Measurements from ENCODE around the gene XRCC5. TPM values are rescaled to one million over a fixed set of nuclear protein-coding genes. Genes with fewer than 3 reads are reported as not detected.
A peak's percentile ranks its signal among the peaks of the same experiment; 100 is the strongest.

Gene XRCC5
- total RNA-seq, 1 experiment from 2014 or later = 198 TPM

DNA sequence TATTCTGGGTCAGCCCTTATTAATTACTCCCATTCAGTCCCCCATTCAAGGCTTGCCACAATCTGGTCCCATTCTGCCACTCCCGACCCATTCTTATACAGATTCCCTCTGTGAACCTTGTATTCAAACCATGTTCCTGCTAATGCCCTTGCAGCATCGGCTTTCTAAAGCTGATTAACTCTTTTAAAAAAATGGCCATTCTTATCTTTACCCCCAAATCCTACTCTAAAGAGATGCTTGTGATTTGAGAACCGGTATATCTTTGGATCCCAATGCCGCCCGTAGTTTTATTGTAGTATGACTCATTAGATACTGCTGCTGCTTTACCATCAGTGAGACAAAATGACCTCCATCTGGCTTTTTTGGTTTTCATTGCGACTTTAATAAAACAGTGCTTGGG, 72.2 kb downstream of the XRCC5 start:
- intact Hi-C loops (cut with micrococcal nuclease) = no loop called here
- BruUV-seq (replicated peaks) = no TSS peak
- TF ChIP-seq, protein P1, sequence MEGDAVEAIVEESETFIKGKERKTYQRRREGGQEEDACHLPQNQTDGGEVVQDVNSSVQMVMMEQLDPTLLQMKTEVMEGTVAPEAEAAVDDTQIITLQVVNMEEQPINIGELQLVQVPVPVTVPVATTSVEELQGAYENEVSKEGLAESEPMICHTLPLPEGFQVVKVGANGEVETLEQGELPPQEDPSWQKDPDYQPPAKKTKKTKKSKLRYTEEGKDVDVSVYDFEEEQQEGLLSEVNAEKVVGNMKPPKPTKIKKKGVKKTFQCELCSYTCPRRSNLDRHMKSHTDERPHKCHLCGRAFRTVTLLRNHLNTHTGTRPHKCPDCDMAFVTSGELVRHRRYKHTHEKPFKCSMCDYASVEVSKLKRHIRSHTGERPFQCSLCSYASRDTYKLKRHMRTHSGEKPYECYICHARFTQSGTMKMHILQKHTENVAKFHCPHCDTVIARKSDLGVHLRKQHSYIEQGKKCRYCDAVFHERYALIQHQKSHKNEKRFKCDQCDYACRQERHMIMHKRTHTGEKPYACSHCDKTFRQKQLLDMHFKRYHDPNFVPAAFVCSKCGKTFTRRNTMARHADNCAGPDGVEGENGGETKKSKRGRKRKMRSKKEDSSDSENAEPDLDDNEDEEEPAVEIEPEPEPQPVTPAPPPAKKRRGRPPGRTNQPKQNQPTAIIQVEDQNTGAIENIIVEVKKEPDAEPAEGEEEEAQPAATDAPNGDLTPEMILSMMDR (IDR thresholded peaks at IDR 0.05; ENCODE audit: unreplicated experiment) = no peak
- Mint-ChIP-seq H3K27me3 (ENCODE audit: insufficient read depth, unreplicated experiment) (no peaks in the 10 kb centered on the region), H3K9me3 (ENCODE audit: unreplicated experiment) (no peaks in the 10 kb centered on the region), H3K36me3 (ENCODE audit: insufficient read depth, unreplicated experiment) (peaks cover 80% of the 10 kb centered on the region), H3K27ac (ENCODE audit: low read depth, unreplicated experiment) (no peak overlapping the region), H3K4me3 (ENCODE audit: unreplicated experiment) (no peak overlapping the region), H3K4me1 (ENCODE audit: insufficient read depth, unreplicated experiment) (peaks cover 17% of the 10 kb centered on the region)
- POLR2A ChIA-PET = no interaction called here
- DNase-seq (ENCODE audit: unreplicated experiment) = no peak
- CTCF ChIA-PET = no interaction called here

DNA sequence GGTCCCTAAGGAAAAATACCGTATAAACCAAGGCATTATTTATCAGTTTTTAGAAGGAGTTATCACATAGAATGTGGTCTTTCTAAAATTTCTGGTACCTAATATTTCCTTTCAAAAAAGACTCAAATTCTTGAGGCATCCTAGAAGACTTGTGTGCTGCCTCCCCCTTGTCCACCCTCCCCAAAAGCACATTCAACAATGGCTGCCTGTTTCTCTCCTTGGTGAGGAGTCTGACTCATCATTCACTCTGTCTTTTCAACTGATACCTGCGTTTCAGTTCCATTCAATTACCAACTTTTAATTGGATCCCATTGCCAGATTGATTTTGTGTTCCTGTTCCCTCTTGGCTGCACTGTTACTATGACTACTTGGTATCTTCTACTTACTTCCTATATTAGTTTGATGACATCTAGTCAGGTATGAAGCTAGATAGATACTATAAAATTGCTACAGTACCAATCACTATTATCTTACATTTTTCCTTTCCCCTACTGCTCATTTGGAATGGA, 72.9 kb downstream of the XRCC5 start:
- BruUV-seq (replicated peaks) = no TSS peak
- H3K27ac Mint-ChIP-seq (ENCODE audit: low read depth, unreplicated experiment) = no peak overlapping the region
- POLR2A ChIA-PET = no interaction called here
- DNase-seq (ENCODE audit: unreplicated experiment) = no peak
- CTCF ChIA-PET = no interaction called here
- H3K9me3 Mint-ChIP-seq (ENCODE audit: unreplicated experiment) = no peaks in the 10 kb centered on the region
- intact Hi-C loops (cut with micrococcal nuclease) = no loop called here
- TF ChIP-seq, protein P1 (IDR thresholded peaks at IDR 0.05; ENCODE audit: unreplicated experiment) = no peak
- H3K27me3 Mint-ChIP-seq (ENCODE audit: insufficient read depth, unreplicated experiment) = no peaks in the 10 kb centered on the region
- peaks cover 19% of the 10 kb centered on the region for H3K4me1 Mint-ChIP-seq (ENCODE audit: insufficient read depth, unreplicated experiment)
- H3K4me3 Mint-ChIP-seq (ENCODE audit: unreplicated experiment) = no peak overlapping the region
- H3K36me3 Mint-ChIP-seq (ENCODE audit: insufficient read depth, unreplicated experiment) = peaks cover 74% of the 10 kb centered on the region

DNA sequence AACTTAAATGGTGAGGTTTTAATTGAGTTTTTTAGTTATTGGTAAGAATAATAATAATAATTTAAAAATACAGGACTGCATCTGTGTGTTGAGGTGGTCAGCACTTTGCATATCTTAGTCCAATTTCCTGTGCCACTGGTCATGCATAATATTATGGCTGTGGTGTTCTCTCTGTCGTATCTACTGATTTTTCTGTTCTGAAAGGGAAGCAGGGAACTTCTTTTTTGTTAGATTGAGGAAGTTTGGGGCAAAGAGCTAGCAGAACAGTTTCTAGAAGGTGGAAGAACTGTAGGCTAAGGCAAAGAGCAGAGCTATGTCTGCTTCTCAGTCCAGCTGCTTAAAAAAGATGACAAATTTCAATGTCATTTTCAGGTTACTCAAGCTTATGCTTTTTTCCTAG, 74.3 kb downstream of the XRCC5 start:
- Mint-ChIP-seq H3K36me3 (ENCODE audit: insufficient read depth, unreplicated experiment) (peaks cover 61% of the 10 kb centered on the region), H3K27me3 (ENCODE audit: insufficient read depth, unreplicated experiment) (no peaks in the 10 kb centered on the region), H3K27ac (ENCODE audit: low read depth, unreplicated experiment) (no peak overlapping the region), H3K4me1 (ENCODE audit: insufficient read depth, unreplicated experiment) (peaks cover 33% of the 10 kb centered on the region), H3K9me3 (ENCODE audit: unreplicated experiment) (no peaks in the 10 kb centered on the region), H3K4me3 (ENCODE audit: unreplicated experiment) (no peak overlapping the region)
- no peak for DNase-seq (ENCODE audit: unreplicated experiment)
- CTCF ChIA-PET = interaction anchor here (0.6 to 0.7 kb wide), 2 partner anchors 10 to 70 kb away, joined by 3 read pairs; no protein-coding TSS in a partner anchor
- no TSS peak for BruUV-seq (replicated peaks)
- intact Hi-C loops (cut with micrococcal nuclease) = no loop called here
- TF ChIP-seq, protein P1 (IDR thresholded peaks at IDR 0.05; ENCODE audit: unreplicated experiment) = no peak
- POLR2A ChIA-PET = interaction anchor here (1.0 kb wide), 1 partner anchor 12 kb away, joined by 3 read pairs; no protein-coding TSS in a partner anchor

DNA sequence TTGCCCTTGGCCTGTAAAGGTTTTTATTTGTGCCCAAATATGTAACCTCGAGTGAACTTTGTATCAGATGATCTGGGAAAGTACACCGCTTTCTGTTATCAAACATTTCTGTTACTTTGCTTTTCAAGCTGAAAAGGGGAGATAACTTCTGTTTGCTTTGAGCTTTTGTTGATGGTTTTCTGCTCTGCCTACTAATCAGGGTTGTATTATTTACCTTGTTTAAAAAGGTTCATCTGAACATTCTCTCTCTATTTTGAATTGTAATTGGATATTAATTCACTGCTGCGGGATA, 79.4 kb downstream of the XRCC5 start:
- Mint-ChIP-seq H3K27ac (ENCODE audit: low read depth, unreplicated experiment) (peak overlapping the region; percentile 54), H3K36me3 (ENCODE audit: insufficient read depth, unreplicated experiment) (peaks cover 65% of the 10 kb centered on the region), H3K4me3 (ENCODE audit: unreplicated experiment) (no peak overlapping the region), H3K27me3 (ENCODE audit: insufficient read depth, unreplicated experiment) (no peaks in the 10 kb centered on the region), H3K9me3 (ENCODE audit: unreplicated experiment) (no peaks in the 10 kb centered on the region), H3K4me1 (ENCODE audit: insufficient read depth, unreplicated experiment) (peaks cover 43% of the 10 kb centered on the region)
- ChIA-PET POLR2A (interaction anchor here (0.6 to 2.2 kb wide), 14 partner anchors 9 to 320 kb away, joined by 3 to 11 read pairs (median 4); partner anchors contain the start of gene RPL37A), CTCF (interaction anchor here (1.0 to 2.6 kb wide), 2 partner anchors 74 to 216 kb away, joined by 6 to 8 read pairs; no protein-coding TSS in a partner anchor)
- no peak for DNase-seq (ENCODE audit: unreplicated experiment)
- intact Hi-C loops (cut with micrococcal nuclease) = no loop called here
- TF ChIP-seq, protein P1 (IDR thresholded peaks at IDR 0.05; ENCODE audit: unreplicated experiment) = no peak
- BruUV-seq (replicated peaks) = no TSS peak

Data from MCF 10A (cell line).